PC-3 (cell line): ENCODE data around the gene RABGAP1L. TPM values are rescaled to one million over a fixed set of nuclear protein-coding genes. Genes with fewer than 3 reads are reported as not detected.

Experiments
- ATAC-seq: fragments of 200-7000 bp; cut with Tn5 transposase; 2 replicates; pipeline ENCODE4 v1.9.1; 2020; ENCODE audit warnings: mild to moderate bottlenecking, moderate library complexity
- BruUV-seq: library from RNA; stranded (reverse); fragments of 400-500 nt; replicated peaks from 2 replicates; lab custom pipeline; 2021; lab: Mats Ljungman, UMichigan
- CTCF ChIA-PET: fragments of 300-600 bp; sonication (Branson Sonifier 250); formaldehyde crosslinking; loops from one replicate; lab custom pipeline; 2022; ENCODE audit warnings: antibody characterized with exemption; lab: Charles Lee
- POLR2A ChIA-PET: fragments of 300-600 bp; sonication (Branson Sonifier 250); formaldehyde crosslinking; loops from one replicate; lab custom pipeline; 2022; ENCODE audit warnings: antibody characterized with exemption; ENCODE audit not compliant: unreplicated experiment; lab: Charles Lee
- DNase-seq: peaks from one replicate; pipeline ENCODE4 v3.0.0-alpha.2; 2015
- H2AFZ ChIP-seq: fragments of 300-600 bp; sonication (generic); 2 replicates; pipeline ENCODE4 v1.6.0; 2016; ENCODE audit warnings: antibody characterized with exemption, low read length
- H3F3A ChIP-seq: fragments of 300-600 bp; sonication (generic); one replicate; pipeline ENCODE4 v1.6.0; 2017; ENCODE audit warnings: antibody characterized with exemption, low read length, control low read depth, mild to moderate bottlenecking; ENCODE audit not compliant: unreplicated experiment
- H3K27ac ChIP-seq: fragments of 300-600 bp; sonication (generic); 2 replicates; pipeline ENCODE4 v1.5.1; 2016; ENCODE audit warnings: mild to moderate bottlenecking, low read length
- H3K27me3 ChIP-seq: fragments of 300-600 bp; sonication (generic); 2 replicates; pipeline ENCODE4 v1.6.1; 2016; ENCODE audit warnings: low read length, mixed read lengths
- H3K36me3 ChIP-seq: fragments of 300-600 bp; sonication (generic); 2 replicates; pipeline ENCODE4 v1.6.1; 2016; ENCODE audit warnings: low read depth, mixed run types, low read length, mixed read lengths
- H3K4me1 ChIP-seq: fragments of 300-600 bp; sonication (generic); 2 replicates; pipeline ENCODE4 v1.5.1; 2016; ENCODE audit warnings: low read length; ENCODE audit not compliant: insufficient read depth
- H3K4me2 ChIP-seq: fragments of 300-600 bp; sonication (generic); 2 replicates; pipeline ENCODE4 v1.6.0; 2016; ENCODE audit warnings: low read length
- H3K4me3 ChIP-seq: fragments of 300-600 bp; sonication (generic); 2 replicates; pipeline ENCODE4 v1.5.1; 2016; ENCODE audit warnings: mild to moderate bottlenecking, low read length, mixed read lengths
- H3K79me2 ChIP-seq: fragments of 300-600 bp; sonication (generic); 2 replicates; pipeline ENCODE4 v1.6.1; 2017; ENCODE audit warnings: low read length, mixed read lengths
- H3K9ac ChIP-seq: fragments of 300-600 bp; sonication (generic); 2 replicates; pipeline ENCODE4 v1.6.0; 2016; ENCODE audit warnings: mild to moderate bottlenecking, low read length
- H3K9me2 ChIP-seq: fragments of 300-600 bp; sonication (generic); replicated peaks from 2 replicates; pipeline ENCODE4 v1.6.1; 2016; ENCODE audit warnings: mixed run types, low read length, mixed read lengths
- H3K9me3 ChIP-seq: fragments of 300-600 bp; sonication (generic); 2 replicates; pipeline ENCODE4 v1.6.1; 2016; ENCODE audit warnings: low read length, mixed read lengths
- H4K20me1 ChIP-seq: fragments of 300-600 bp; sonication (generic); 2 replicates; pipeline ENCODE4 v1.6.1; 2016; ENCODE audit warnings: low read length, mixed read lengths
- CTCF ChIP-seq: fragments of 300-600 bp; sonication (generic); conservative IDR thresholded peaks from 2 replicates; pipeline ENCODE4 v1.5.1; 2017; ENCODE audit warnings: antibody characterized with exemption, low read depth, mild to moderate bottlenecking, low read length
- EZH2 ChIP-seq: fragments of 300-600 bp; sonication (generic); IDR thresholded peaks from one replicate; pipeline ENCODE4 v1.6.1; 2017; ENCODE audit warnings: antibody characterized with exemption, mild to moderate bottlenecking, low read length; ENCODE audit not compliant: unreplicated experiment
- EZH2phosphoT487 ChIP-seq: fragments of 300-600 bp; sonication (generic); IDR thresholded peaks from 2 replicates; pipeline ENCODE4 v1.6.1; 2018; ENCODE audit warnings: mild to moderate bottlenecking, antibody characterized with exemption, low read length, borderline replicate concordance
- intact Hi-C: fragments of 100-400 bp; cut with micrococcal nuclease; formaldehyde crosslinking; loops from 2 replicates; pipeline ENCODE4 v1.9.0; 2023
- total RNA-seq: library from RNA; depleted of rRNA; stranded (reverse); fragments of >200 nt; gene quantifications from 2 replicates; pipeline ENCODE4 v1.2.3, GENCODE V29; 2014

The RABGAP1L gene
- total RNA-seq, 1 experiment from 2014 or later: 24.4 TPM

- no peak overlapping the region for H3K4me3 ChIP-seq
- H3F3A ChIP-seq: no peaks in the 10 kb centered on the region
- intact Hi-C loops: no loop called here
- DNase-seq (peak; percentile 71), ATAC-seq (peak; percentile 85)
- H3K9ac ChIP-seq: no peak overlapping the region
- no peaks in the 10 kb centered on the region for H3K9me3 ChIP-seq
- peak overlapping the region; percentile 20 for H3K27ac ChIP-seq
- CTCF ChIA-PET: interaction anchor here (0.6 kb wide), 1 partner anchor 45 kb away, joined by 4 read pairs; no protein-coding TSS in a partner anchor
- no peaks in the 10 kb centered on the region for H4K20me1 ChIP-seq
- H3K4me2 ChIP-seq: no peak overlapping the region
- no TSS peak for BruUV-seq
- H3K4me1 ChIP-seq: peaks cover 22% of the 10 kb centered on the region
- no peaks in the 10 kb centered on the region for H3K79me2 ChIP-seq
- H3K36me3 ChIP-seq: no peaks in the 10 kb centered on the region
- no peak overlapping the region for H2AFZ ChIP-seq
- no peaks in the 10 kb centered on the region for H3K27me3 ChIP-seq
- POLR2A ChIA-PET: no interaction called here
- TF ChIP-seq EZH2 (no peak), EZH2phosphoT487 (no peak), CTCF (no peak)
- H3K9me2 ChIP-seq: no peaks in the 10 kb centered on the region
These were observed 817.3 kb downstream of the RABGAP1L start for GRCh38 chr1:174976436-174977108.

- DNase-seq: peak; percentile 59
- Histone ChIP-seq H3K79me2 (no peaks in the 10 kb centered on the region), H3F3A (no peaks in the 10 kb centered on the region), H3K36me3 (0 out of 2 replicates have a peak, but pooled peaks cover 3% of the 10 kb centered on the region), H3K4me1 (no peaks in the 10 kb centered on the region), H3K9me2 (no peaks in the 10 kb centered on the region), H3K27me3 (no peaks in the 10 kb centered on the region), H3K4me2 (no peak overlapping the region), H2AFZ (no peak overlapping the region), H3K27ac (no peak overlapping the region), H3K4me3 (no peak overlapping the region), H4K20me1 (no peaks in the 10 kb centered on the region), H3K9ac (no peak overlapping the region), H3K9me3 (no peaks in the 10 kb centered on the region)
- intact Hi-C loops: loop anchor here (1.0 kb wide), 2 partner anchors 100 to 213 kb away; no protein-coding TSS in a partner anchor
- no TSS peak for BruUV-seq
- CTCF ChIA-PET: no interaction called here
- POLR2A ChIA-PET: no interaction called here
- peak; percentile 73 for TF ChIP-seq CTCF
- TF ChIP-seq EZH2: no peak
- no peak for ATAC-seq
These were observed 823.8 kb downstream of the RABGAP1L start for GRCh38 chr1:174982971-174983689.

GRCh38 chr1:174984952-174985351, 825.6 kb downstream of the RABGAP1L start:
- Histone ChIP-seq H3K27ac (no peak overlapping the region), H3K27me3 (no peaks in the 10 kb centered on the region), H4K20me1 (no peaks in the 10 kb centered on the region), H3K36me3 (0 out of 2 replicates have a peak, but pooled peaks cover 3% of the 10 kb centered on the region), H2AFZ (no peak overlapping the region), H3K9me3 (no peaks in the 10 kb centered on the region), H3K4me1 (no peaks in the 10 kb centered on the region), H3K4me3 (no peak overlapping the region), H3F3A (no peaks in the 10 kb centered on the region), H3K4me2 (no peak overlapping the region), H3K79me2 (no peaks in the 10 kb centered on the region), H3K9me2 (no peaks in the 10 kb centered on the region), H3K9ac (no peak overlapping the region)
- BruUV-seq: no TSS peak
- ATAC-seq (no peak), DNase-seq (no peak)
- POLR2A ChIA-PET: no interaction called here
- TF ChIP-seq EZH2 (no peak), EZH2phosphoT487 (no peak), CTCF (no peak)
- intact Hi-C loops: no loop called here
- CTCF ChIA-PET: no interaction called here
